Measurements from ENCODE around the gene PIEZO2.

GRCh38 chr18:10916865-10917264 lies 232.5 kb downstream of the PIEZO2 start:
- TF ChIP-seq POLR2AphosphoS5 (IDR thresholded peaks at IDR 0.05) (no peak), CTCF (IDR thresholded peaks at IDR 0.05; ENCODE audit: poor library complexity, severe bottlenecking) (no peak), EZH2 (IDR thresholded peaks at IDR 0.05; ENCODE audit: borderline replicate concordance, insufficient read depth, low read length, poor library complexity, severe bottlenecking) (no peak)
